ENCODE data around the gene GIMD1. TPM values are rescaled to one million over a fixed set of nuclear protein-coding genes. Genes with fewer than 3 reads are reported as not detected.
A peak's percentile ranks its signal among the peaks of the same experiment; 100 is the strongest.

GIMD1 gene
- total RNA-seq, 1 experiment from 2014 or later = not detected

- peak; percentile 77 for DNase-seq (ENCODE audit: low read depth)
Measured at GRCh38 chr4:106315476-106315967, 53.1 kb downstream of the GIMD1 start.

GRCh38 chr4:106314960-106315359 is 53.6 kb downstream of the GIMD1 start:
- DNase-seq (ENCODE audit: low read depth) = peak; percentile 1

- peak; percentile 26 for DNase-seq (ENCODE audit: low read depth)
Measured at GRCh38 chr4:106312997-106313522, 55.5 kb downstream of the GIMD1 start.

- DNase-seq (ENCODE audit: low read depth) = peak; percentile 34
Measured at GRCh38 chr4:106312377-106312776, 56.2 kb downstream of the GIMD1 start.

Other genes with a start within 250 kb of the GIMD1 start
- gene TBCK, start 52.6 kb downstream of the GIMD1 start, total RNA-seq (2014; rRNA removed; shearing (Covaris generic)) = 9.7 and 12.2 TPM in 2 replicates
- 38.2 and 47.9 TPM in 2 replicates for gene AIMP1, start 52.2 kb downstream of the GIMD1 start, total RNA-seq (2014; rRNA removed; shearing (Covaris generic))